ENCODE measurements around the gene CCDC201.

- no peak for TF ChIP-seq TAF1 (IDR thresholded peaks at IDR 0.05; ENCODE audit: low read depth, low read length)
- no peak for TF ChIP-seq USF2 (IDR thresholded peaks at IDR 0.05; ENCODE audit: low read length)
- no peak for TF ChIP-seq TCF12 (IDR thresholded peaks at IDR 0.05; ENCODE audit: low read depth, low read length)
- no peak for TF ChIP-seq SUZ12 (IDR thresholded peaks at IDR 0.05; ENCODE audit: low read length)
- no peak for TF ChIP-seq CTCF (IDR thresholded peaks at IDR 0.05; ENCODE audit: control extremely low read depth in 1 of 3, insufficient read depth in 1 of 3, low read depth in 1 of 3, low read length in 3 of 3)
- TF ChIP-seq EP300 (IDR thresholded peaks at IDR 0.05; ENCODE audit: borderline replicate concordance in 1 of 2, low read depth in 2 of 2, low read length in 2 of 2) = no peak
- no peak for TF ChIP-seq SRF (IDR thresholded peaks at IDR 0.05; ENCODE audit: low read depth, low read length)
- TF ChIP-seq ATF3 (IDR thresholded peaks at IDR 0.05; ENCODE audit: insufficient read depth, low read depth, low read length) = no peak
- no peak for TF ChIP-seq E2F6 (IDR thresholded peaks at IDR 0.05)
- TF ChIP-seq CHD1 (IDR thresholded peaks at IDR 0.05; ENCODE audit: low read depth, low read length) = no peak
- no peak for TF ChIP-seq CEBPB (IDR thresholded peaks at IDR 0.05; ENCODE audit: low read depth, low read length)
- no peak for TF ChIP-seq POLR2A (IDR thresholded peaks at IDR 0.05; ENCODE audit: control extremely low read depth in 1 of 2, low read depth in 2 of 2, low read length in 2 of 2)
- TF ChIP-seq EGR1 (IDR thresholded peaks at IDR 0.05; ENCODE audit: borderline replicate concordance, low read depth, low read length) = no peak
- TF ChIP-seq KDM1A (IDR thresholded peaks at IDR 0.05; ENCODE audit: borderline replicate concordance, low read length) = no peak
These were observed 3.5 kb downstream of the CCDC201 start for GRCh38 chr7:45869426-45869825.

All from H1 (cell line).